Endometrial microvascular endothelial cells (primary cell): ENCODE results near the gene FRMD4A. TPM values are rescaled to one million over a fixed set of nuclear protein-coding genes. Genes with fewer than 3 reads are reported as not detected.

Experiments
- in situ Hi-C: cut with HindIII; loops from 2 replicates; pipeline ENCODE4 v1.10.0; 2017; ENCODE audit warnings: low sequenced_read_pairs, low pct_unique_long_range_greater_than_20kb; ENCODE audit errors: inconsistent ontology term
- total RNA-seq: library from RNA; depleted of rRNA; stranded (reverse); fragments of >200 nt; gene quantifications from one replicate; pipeline ENCODE4 v1.2.3, GENCODE V29; 2015; ENCODE audit errors: inconsistent ontology term

FRMD4A gene
- total RNA-seq, 1 donor from 2014 or later: 62.2 TPM

- in situ Hi-C loops: no loop called here
Measured at GRCh38 chr10:13810568-13810967, 520.2 kb downstream of the FRMD4A start.

GRCh38 chr10:13809427-13809826 lies 521.3 kb downstream of the FRMD4A start:
- in situ Hi-C loops: no loop called here

GRCh38 chr10:13808556-13809391 lies 522.0 kb downstream of the FRMD4A start:
- in situ Hi-C loops: no loop called here

GRCh38 chr10:13806419-13806818 lies 524.3 kb downstream of the FRMD4A start:
- in situ Hi-C loops: no loop called here

- in situ Hi-C loops: no loop called here
Measured at GRCh38 chr10:13803566-13804554, 526.9 kb downstream of the FRMD4A start.

GRCh38 chr10:13801907-13802288 lies 528.8 kb downstream of the FRMD4A start:
- in situ Hi-C loops: no loop called here

GRCh38 chr10:13801156-13801906 lies 529.4 kb downstream of the FRMD4A start:
- in situ Hi-C loops: no loop called here

- in situ Hi-C loops: no loop called here
Measured at GRCh38 chr10:13797164-13797563, 533.6 kb downstream of the FRMD4A start.

GRCh38 chr10:13795653-13796555 lies 534.8 kb downstream of the FRMD4A start:
- in situ Hi-C loops: no loop called here

- in situ Hi-C loops: no loop called here
Measured at GRCh38 chr10:13794992-13795612, 535.6 kb downstream of the FRMD4A start.

- in situ Hi-C loops: no loop called here
Measured at GRCh38 chr10:13792006-13792405, 538.7 kb downstream of the FRMD4A start.

GRCh38 chr10:13791483-13791882 lies 539.2 kb downstream of the FRMD4A start:
- in situ Hi-C loops: no loop called here

- in situ Hi-C loops: no loop called here
Measured at GRCh38 chr10:13790196-13790595, 540.5 kb downstream of the FRMD4A start.

GRCh38 chr10:13789448-13789829 lies 541.3 kb downstream of the FRMD4A start:
- in situ Hi-C loops: loop anchor here (10.0 kb wide), 1 partner anchor 95 kb away; no protein-coding TSS in a partner anchor

- in situ Hi-C loops: loop anchor here (10.0 kb wide), 1 partner anchor 96 kb away; no protein-coding TSS in a partner anchor
Measured at GRCh38 chr10:13788711-13789447, 541.8 kb downstream of the FRMD4A start.

- in situ Hi-C loops: loop anchor here (10.0 kb wide), 1 partner anchor 97 kb away; no protein-coding TSS in a partner anchor
Measured at GRCh38 chr10:13788320-13788600, 542.5 kb downstream of the FRMD4A start.

- in situ Hi-C loops: loop anchor here (10.0 kb wide), 1 partner anchor 98 kb away; no protein-coding TSS in a partner anchor
Measured at GRCh38 chr10:13787015-13787421, 543.7 kb downstream of the FRMD4A start.
